RWPE1 (cell line): ENCODE measurements around the gene RNF123.

Source experiments
- CTCF ChIA-PET: fragments of 350-600 bp; sonication (Branson Sonifier 250); formaldehyde crosslinking; extraction: SDS; loops from one replicate; lab custom pipeline; 2021; lab: Yijun Ruan, JAX
- POLR2A ChIA-PET: fragments of 400-600 bp; formaldehyde crosslinking; extraction: SDS; loops from one replicate; lab custom pipeline; 2020; ENCODE audit warnings: antibody characterized with exemption; ENCODE audit not compliant: low non-redundant PET; lab: Yijun Ruan, JAX
- DNase-seq: peaks from one replicate; pipeline ENCODE4 v3.0.0; 2012; ENCODE audit warnings: low spot score
- H3K27ac ChIP-seq: fragments of 450-650 bp; 2 replicates; pipeline ENCODE4 v1.5.1; 2017
- CTCF ChIP-seq: fragments of 450-650 bp; conservative IDR thresholded peaks from 2 replicates; pipeline ENCODE4 v1.5.1; 2017; ENCODE audit warnings: low read depth, mild to moderate bottlenecking

The RNF123 gene

GRCh38 chr3:49673715-49674496 lies 15.5 kb upstream of the RNF123 start, which contains the start of gene APEH:
APEH (plus strand) TSS chr3:49674351; CDS start chr3:49674402, 51 bp downstream.
- DNase-seq, result peak; percentile 91
- H3K27ac ChIP-seq, result peak within 1 kb of the TSS; percentile 95
- no peak for TF ChIP-seq CTCF
- CTCF ChIA-PET, result interaction anchor here (0.7 to 3.3 kb wide), 2 partner anchors 49 to 134 kb away, joined by 5 to 44 read pairs; no protein-coding TSS in a partner anchor
- POLR2A ChIA-PET, result interaction anchor here (1.3 kb wide), 1 partner anchor 138 kb away, joined by 4 read pairs; no protein-coding TSS in a partner anchor

- TF ChIP-seq CTCF, result no peak
- DNase-seq, result peak; percentile 10
- ChIA-PET POLR2A (no interaction called here), CTCF (no interaction called here)
- peak overlapping the region; percentile 95 for H3K27ac ChIP-seq
Measured at GRCh38 chr3:49674497-49674983, 14.8 kb upstream of the RNF123 start.

GRCh38 chr3:49675912-49676311 lies 13.4 kb upstream of the RNF123 start:
- peak overlapping the region; percentile 95; the same call in 1 of the 2 replicates for H3K27ac ChIP-seq
- DNase-seq, result no peak
- ChIA-PET POLR2A (no interaction called here), CTCF (interaction anchor here (0.6 to 3.4 kb wide), 2 partner anchors 136 to 201 kb away, joined by 3 to 12 read pairs; no protein-coding TSS in a partner anchor)
- TF ChIP-seq CTCF, result no peak

- peak overlapping the region; percentile 38 for H3K27ac ChIP-seq
- DNase-seq, result no peak
- POLR2A ChIA-PET, result interaction anchor here (1.0 kb wide), 1 partner anchor 211 kb away, joined by 3 read pairs; the partner anchor contains the start of gene DAG1
- CTCF ChIA-PET, result no interaction called here
- TF ChIP-seq CTCF, result no peak
Measured at GRCh38 chr3:49680493-49681231, 8.7 kb upstream of the RNF123 start.

- ChIA-PET POLR2A (no interaction called here), CTCF (no interaction called here)
- peak overlapping the region; percentile 38; the same call in 1 of the 2 replicates for H3K27ac ChIP-seq
- TF ChIP-seq CTCF, result no peak
- no peak for DNase-seq
Measured at GRCh38 chr3:49681232-49681522, 8.2 kb upstream of the RNF123 start.

GRCh38 chr3:49681543-49681942 lies 7.8 kb upstream of the RNF123 start:
- no peak for DNase-seq
- ChIA-PET POLR2A (no interaction called here), CTCF (no interaction called here)
- TF ChIP-seq CTCF, result no peak
- H3K27ac ChIP-seq, result 0 out of 2 replicates have a peak overlapping the region, but pooled peaks have one; percentile 38
